GM11168 (cell line): ENCODE results near the gene PIF1.

Source experiments
- in situ Hi-C: fragments of 300-500 bp; cut with MboI; formaldehyde crosslinking; loops from one replicate; pipeline ENCODE4 v1.12.0; 2022; ENCODE audit warnings: low sequenced_read_pairs; ENCODE audit not compliant: unreplicated experiment

PIF1 gene

GRCh38 chr15:64825431-64826294, at the start of gene PIF1:
Gene PIF1, minus strand, starts transcription at chr15:64825647. Its CDS starts 1,312 bp downstream, at chr15:64824335.
- in situ Hi-C loops = no loop called here

GRCh38 chr15:64870353-64870752, 44.9 kb upstream of the PIF1 start:
- in situ Hi-C loops = no loop called here

DNA sequence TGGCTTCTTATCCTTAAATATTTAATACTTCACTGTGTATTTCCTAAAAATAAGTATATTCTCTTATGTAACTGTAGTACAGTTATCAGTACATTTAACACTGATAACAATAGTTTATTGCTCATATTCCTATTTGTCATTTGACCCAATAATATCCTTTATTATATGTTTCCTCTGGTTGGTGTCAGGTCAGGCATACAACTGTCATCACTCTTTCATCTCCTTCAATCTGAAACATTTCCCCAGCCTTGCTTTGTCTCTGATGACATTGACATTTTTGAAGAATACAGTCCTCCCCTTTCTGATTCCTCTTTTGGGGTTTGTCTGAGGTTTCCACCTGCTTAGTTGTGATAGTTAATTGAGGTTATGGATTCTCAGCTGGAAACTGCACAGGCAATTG, 44.1 kb upstream of the PIF1 start:
- in situ Hi-C loops = no loop called here

DNA sequence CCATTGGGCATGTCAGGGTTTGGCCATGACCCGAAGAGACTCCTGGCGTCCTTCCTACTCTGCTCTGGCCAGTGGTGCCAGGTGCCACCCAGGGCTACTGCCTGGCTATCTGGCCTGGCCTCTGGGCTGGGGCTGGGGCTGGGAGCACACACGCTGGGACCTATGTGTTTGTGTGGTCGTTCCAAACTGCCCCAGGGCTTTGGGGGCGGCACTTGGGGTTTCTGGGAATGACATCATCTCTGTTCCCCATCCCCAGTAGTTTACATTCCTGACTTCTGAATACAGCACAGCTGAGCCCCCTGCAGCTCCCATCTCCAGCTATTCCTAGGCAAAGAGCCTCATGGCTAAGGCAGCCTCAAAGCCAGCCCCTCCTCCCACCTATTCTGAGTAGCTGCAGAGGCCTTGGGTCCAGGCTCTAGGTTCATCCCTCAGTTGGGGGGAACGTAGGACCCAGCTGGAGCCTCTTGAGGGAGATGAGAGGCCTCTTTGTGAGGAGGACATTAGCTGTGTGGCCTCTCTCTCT, 40.6 kb upstream of the PIF1 start:
- in situ Hi-C loops = no loop called here

GRCh38 chr15:64865126-64865997, 39.9 kb upstream of the PIF1 start:
- in situ Hi-C loops = no loop called here

- in situ Hi-C loops = no loop called here
These were observed 38.6 kb upstream of the PIF1 start for GRCh38 chr15:64864068-64864467.

- in situ Hi-C loops = no loop called here
These were observed 37.0 kb upstream of the PIF1 start for GRCh38 chr15:64862408-64862807.

DNA sequence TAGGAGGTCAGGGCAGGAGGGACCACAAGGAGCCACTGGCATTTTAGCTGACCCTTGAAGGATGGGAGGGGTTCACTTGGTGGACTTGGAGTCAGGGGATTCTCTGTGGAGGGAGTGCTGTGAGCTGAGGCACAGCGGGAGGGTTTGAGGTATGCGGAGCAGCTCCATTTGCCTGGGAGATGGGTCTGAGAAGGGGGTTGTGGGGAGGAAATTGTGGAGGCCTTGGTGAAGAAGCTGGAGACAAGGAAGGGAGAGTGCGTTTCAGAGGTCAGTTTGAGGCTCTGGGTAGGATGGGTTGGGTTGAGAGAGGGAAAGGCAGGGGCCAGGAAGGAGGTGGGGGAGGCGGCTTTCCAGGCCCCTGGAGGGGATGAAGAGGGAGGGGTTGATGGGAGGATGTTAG, 36.5 kb upstream of the PIF1 start:
- in situ Hi-C loops = no loop called here

DNA sequence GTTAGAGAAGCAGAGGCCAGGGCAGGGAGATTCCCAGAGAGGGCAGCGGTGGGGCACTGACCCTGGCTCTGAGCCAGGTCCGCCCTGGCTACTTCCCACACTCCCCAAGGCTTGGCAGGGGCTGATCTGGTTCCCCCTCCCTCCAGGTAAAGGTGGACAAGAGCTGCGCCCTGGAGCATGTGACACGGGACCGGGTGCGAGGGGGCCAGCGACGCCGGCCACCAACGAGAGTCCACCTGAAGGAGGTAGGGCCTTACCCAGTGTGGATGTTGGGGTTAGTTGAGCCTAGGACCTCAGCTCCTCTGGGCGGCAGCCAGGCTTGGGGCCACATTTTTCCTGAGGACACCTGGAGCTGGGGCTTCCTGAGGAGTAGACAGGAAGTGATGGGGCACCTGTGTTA, 35.9 kb upstream of the PIF1 start:
- in situ Hi-C loops = no loop called here

GRCh38 chr15:64859226-64859625, 33.8 kb upstream of the PIF1 start:
- in situ Hi-C loops = no loop called here

DNA sequence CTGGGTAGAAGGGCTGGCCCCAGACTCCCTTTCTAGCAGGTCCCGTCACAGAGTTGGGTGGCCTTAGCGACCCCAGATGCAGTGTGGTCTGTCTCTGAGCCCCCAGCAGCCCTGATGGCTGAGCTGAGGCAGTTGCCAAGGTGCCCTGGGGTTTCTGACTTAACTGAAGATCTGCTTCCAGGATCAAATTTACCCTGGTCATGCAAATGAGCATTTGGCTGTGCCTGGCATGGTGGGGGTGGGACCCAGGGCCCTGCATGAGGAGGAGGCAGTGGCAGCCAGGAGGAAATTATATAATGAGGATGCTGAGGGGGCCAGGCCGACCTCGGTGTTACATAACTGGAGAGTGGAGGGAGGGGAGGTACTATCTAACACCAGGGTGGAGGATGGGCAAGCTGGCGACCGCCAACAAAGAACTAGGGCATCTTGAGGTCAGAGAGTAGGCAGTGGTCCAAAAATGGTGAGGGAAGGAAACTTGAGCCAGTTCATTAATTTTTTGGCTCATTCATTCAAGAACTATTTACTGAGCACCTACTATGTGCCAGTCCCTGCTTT, 32.7 kb upstream of the PIF1 start:
- in situ Hi-C loops = no loop called here

- in situ Hi-C loops = no loop called here
These were observed 32.0 kb upstream of the PIF1 start for GRCh38 chr15:64857421-64857820.

- in situ Hi-C loops = no loop called here
These were observed 31.1 kb upstream of the PIF1 start for GRCh38 chr15:64856429-64857145.

- in situ Hi-C loops = no loop called here
These were observed 29.9 kb upstream of the PIF1 start for GRCh38 chr15:64855205-64855975.

DNA sequence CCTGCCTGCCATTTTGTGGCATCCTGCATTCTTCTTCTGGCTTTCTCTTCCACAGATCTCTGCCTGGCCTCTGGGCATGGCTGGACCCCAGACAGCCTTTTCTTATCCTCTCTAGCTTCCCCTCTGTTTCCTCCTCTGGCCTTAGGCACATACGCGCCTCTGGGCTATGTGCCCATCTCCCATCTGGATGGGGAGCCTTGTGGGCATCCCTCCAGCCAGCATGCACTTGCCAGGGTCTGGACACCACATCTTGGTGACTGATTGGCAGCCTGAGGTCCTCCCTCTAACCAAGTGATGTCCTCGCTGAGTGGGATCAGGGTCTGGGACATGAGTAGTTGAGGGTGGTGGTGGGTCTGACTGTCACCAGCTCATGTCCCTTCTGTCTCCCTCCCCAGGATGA, 29.1 kb upstream of the PIF1 start:
- in situ Hi-C loops = no loop called here

DNA sequence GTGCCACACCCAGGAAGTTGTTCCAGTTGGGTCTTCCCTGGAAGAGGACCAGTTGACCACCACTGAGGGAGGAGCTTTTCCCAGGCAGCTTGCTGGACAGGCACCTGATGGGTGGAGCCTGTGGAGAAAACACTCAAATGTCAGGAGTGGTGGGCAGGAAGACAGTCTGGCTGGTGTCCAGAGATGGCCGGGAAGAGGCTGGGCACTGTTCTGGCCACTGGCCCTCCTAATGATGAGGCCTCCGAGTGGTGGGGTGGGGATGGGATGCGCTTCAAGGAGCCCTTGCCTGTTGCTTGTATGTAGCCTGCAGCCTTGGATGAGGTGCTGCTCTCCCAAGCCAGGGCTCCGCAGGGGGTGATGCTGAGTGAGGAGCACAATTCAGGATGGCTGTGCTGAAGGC, 28.6 kb upstream of the PIF1 start:
- in situ Hi-C loops = no loop called here

- in situ Hi-C loops = no loop called here
These were observed 26.0 kb upstream of the PIF1 start for GRCh38 chr15:64851503-64851840.

DNA sequence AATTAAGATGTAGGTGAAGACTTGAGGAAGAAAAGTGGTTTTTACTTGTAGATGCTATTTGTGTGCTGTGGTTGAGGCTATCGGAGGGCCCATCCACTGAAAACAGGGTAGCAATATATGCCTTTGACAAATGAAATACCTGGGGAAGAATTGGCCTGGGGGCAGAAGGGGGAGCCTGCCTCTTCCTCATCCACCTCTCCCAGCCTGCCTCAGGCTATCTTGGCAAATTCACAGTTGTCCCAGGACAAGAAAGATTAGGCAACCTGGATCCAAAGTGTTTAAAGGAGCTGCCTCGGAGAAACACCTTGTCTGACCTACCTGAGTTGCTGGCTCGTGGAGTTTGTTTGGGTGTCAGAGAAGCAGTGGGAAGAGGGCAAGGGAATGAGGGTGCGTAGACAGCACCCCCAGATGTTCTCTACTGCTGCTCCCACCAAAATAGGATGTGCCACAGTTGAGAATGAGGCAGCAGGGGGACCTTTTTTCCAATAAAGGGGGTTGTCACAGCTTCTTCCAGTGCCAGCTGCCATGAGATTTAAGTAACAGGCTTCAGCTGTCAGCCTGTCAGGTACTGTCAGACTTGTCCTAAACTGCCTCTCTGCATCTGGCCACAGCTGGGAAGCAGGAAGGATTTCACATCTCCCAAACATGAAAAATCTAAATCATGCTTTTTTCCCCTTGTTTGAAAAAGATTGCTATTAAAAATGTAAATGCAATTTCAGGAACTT, 25.5 kb upstream of the PIF1 start:
- in situ Hi-C loops = no loop called here
